ENCODE results near the gene RIC1.
"Not testable (repeated sequence)": the region's sequence is repeated elsewhere in the genome, so short reads cannot be mapped to it uniquely, and the experiment has no call there.

RIC1 gene

DNA sequence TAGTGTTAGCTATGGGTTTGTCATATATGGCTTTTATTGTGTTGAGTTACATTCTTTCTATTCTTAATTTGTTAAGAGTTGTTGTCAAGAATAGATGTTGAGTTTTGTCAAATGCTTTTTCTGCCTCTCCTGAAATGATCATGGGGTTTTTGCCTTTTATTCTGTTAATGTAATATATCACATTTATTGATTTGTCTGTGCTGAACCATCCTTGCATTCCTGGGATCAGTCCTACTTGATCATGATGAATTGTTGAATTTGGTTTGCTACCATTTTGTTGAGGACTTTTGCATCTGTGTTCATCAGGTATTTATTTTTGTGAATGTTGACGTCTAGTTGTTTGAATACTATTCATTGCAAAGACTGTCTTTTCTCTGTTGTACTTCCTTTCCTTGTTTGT, 23.9 kb downstream of the RIC1 start:
- no peak overlapping the region for H3K4me3 ChIP-seq (ENCODE audit: low read depth, low read length)
- DNase-seq (ENCODE audit: low read depth) = peak; percentile 20
- TF ChIP-seq, protein P1, sequence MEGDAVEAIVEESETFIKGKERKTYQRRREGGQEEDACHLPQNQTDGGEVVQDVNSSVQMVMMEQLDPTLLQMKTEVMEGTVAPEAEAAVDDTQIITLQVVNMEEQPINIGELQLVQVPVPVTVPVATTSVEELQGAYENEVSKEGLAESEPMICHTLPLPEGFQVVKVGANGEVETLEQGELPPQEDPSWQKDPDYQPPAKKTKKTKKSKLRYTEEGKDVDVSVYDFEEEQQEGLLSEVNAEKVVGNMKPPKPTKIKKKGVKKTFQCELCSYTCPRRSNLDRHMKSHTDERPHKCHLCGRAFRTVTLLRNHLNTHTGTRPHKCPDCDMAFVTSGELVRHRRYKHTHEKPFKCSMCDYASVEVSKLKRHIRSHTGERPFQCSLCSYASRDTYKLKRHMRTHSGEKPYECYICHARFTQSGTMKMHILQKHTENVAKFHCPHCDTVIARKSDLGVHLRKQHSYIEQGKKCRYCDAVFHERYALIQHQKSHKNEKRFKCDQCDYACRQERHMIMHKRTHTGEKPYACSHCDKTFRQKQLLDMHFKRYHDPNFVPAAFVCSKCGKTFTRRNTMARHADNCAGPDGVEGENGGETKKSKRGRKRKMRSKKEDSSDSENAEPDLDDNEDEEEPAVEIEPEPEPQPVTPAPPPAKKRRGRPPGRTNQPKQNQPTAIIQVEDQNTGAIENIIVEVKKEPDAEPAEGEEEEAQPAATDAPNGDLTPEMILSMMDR (IDR thresholded peaks at IDR 0.05; ENCODE audit: insufficient read depth, low read depth, low read length, missing control alignments) = no peak

DNA sequence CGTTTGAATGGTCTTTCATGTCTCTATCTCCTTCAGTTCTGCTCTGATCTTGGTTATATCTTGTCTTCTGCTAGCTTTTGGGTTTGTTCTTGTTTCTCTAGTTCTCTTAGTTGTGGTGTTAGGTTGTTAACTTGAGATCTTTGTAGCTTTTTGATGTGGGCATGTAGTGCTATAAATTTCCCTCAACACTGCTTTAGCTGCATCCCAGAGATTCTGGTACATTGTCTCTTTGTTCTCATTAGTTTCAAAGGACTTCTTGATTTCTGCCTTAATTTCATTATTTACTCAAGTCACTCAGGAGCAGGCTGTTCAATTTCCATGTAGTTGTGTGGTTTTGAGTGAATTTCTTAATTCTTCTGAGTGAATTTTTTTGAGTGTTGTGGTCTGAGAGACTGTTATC, 33.9 kb downstream of the RIC1 start:
- H3K4me3 ChIP-seq (ENCODE audit: low read depth, low read length); DNase-seq (ENCODE audit: low read depth): not testable (repeated sequence)

DNA sequence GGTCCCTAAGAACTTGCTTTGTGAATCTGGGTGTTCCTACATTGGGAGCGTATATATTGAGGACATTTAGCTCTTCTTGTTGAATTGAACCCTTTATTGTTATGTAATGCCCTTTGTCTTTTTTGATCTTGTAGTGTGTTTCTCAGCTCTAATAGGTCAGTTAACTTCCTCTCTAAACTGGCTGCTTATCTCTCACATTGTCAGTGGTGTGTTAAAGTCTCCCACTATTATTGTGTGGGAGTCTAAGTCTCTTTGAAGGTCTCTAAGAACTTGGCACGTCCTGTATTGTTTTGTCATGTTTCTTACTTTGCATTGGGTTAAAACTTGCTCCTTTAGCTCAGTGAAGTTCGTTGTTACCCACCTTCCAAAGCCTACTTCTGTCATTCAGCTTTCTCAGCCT, 36.2 kb downstream of the RIC1 start:
- no peak for DNase-seq (ENCODE audit: low read depth)
- H3K4me3 ChIP-seq (ENCODE audit: low read depth, low read length) = no peak overlapping the region
- TF ChIP-seq, protein P1 (IDR thresholded peaks at IDR 0.05; ENCODE audit: insufficient read depth, low read depth, low read length, missing control alignments) = no peak

GRCh38 chr9:5667391-5667790, 38.5 kb downstream of the RIC1 start:
- TF ChIP-seq, protein P1 (IDR thresholded peaks at IDR 0.05; ENCODE audit: insufficient read depth, low read depth, low read length, missing control alignments) = no peak
- no peak for DNase-seq (ENCODE audit: low read depth)
- no peak overlapping the region for H3K4me3 ChIP-seq (ENCODE audit: low read depth, low read length)

- DNase-seq (ENCODE audit: low read depth) = no peak
- TF ChIP-seq, protein P1 (IDR thresholded peaks at IDR 0.05; ENCODE audit: insufficient read depth, low read depth, low read length, missing control alignments) = no peak
- H3K4me3 ChIP-seq (ENCODE audit: low read depth, low read length) = no peak overlapping the region
Measured at GRCh38 chr9:5670079-5670478, 41.2 kb downstream of the RIC1 start.

DNA sequence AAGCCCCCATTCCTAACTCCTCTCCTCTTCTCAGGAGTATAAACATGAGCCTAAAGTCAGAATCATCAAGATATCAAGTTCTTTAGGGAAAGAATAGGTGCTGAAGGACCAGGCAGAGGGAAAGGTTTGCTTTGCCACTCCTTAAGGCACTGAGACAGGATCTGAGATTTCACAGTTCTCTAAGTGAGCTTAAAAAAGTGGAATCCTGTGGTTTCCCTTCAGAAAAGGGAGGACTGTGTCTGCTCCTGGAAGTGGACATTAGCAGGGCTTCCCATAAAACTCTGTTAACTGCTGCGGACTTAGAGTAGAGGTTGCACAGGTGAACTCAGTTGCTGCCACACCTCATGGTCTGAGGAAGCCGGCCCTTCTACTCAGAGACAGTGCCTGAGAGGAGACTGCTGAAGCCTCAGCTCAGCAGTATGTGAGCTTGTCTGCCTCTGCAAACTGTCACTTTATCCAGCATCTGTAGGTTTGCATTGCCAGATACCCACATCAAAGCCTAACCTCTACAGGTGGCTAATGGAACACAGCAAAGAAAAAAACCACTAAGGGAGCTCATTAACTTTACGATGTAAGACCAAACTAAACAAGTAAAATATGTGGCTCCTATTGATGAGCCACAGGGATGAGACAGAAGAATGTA, 42.9 kb downstream of the RIC1 start:
- peak; percentile 23 for DNase-seq (ENCODE audit: low read depth)
- TF ChIP-seq, protein P1 (IDR thresholded peaks at IDR 0.05; ENCODE audit: insufficient read depth, low read depth, low read length, missing control alignments) = no peak
- H3K4me3 ChIP-seq (ENCODE audit: low read depth, low read length) = no peak overlapping the region

- H3K4me3 ChIP-seq (ENCODE audit: low read depth, low read length) = not testable (repeated sequence)
Measured at GRCh38 chr9:5675046-5675445, 46.1 kb downstream of the RIC1 start.

DNA sequence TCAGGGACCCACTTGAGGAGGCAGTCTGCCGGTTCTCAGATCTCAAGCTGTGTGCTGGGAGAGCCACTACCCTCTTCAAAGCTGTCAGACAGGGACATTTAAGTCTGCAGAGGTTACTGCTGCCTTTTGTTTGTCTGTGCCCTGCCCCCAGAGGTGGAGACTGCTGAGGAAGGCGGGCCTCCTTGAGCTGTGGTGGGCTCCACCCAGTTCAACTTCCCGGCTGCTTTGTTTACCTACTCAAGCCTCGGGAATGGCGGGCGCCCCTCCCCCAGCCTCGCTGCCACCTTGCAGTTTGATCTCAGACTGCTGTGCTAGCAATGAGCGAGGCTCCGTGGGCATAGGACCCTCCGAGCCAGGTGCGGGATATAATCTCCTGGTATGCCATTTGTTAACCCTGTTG, 54.7 kb downstream of the RIC1 start:
- not testable (repeated sequence) for H3K4me3 ChIP-seq (ENCODE audit: low read depth, low read length); DNase-seq (ENCODE audit: low read depth)

More at GRCh38 chr9:5675046-5675445, 46.1 kb downstream of the RIC1 start:
- DNase-seq (ENCODE audit: low read depth) = not testable (repeated sequence)

Data from GM12865 (cell line).